ENCODE results near the gene BORCS5.
"Not testable (repeated sequence)": the region's sequence is repeated elsewhere in the genome, so short reads cannot be mapped to it uniquely, and the experiment has no call there.

BORCS5 gene

DNA sequence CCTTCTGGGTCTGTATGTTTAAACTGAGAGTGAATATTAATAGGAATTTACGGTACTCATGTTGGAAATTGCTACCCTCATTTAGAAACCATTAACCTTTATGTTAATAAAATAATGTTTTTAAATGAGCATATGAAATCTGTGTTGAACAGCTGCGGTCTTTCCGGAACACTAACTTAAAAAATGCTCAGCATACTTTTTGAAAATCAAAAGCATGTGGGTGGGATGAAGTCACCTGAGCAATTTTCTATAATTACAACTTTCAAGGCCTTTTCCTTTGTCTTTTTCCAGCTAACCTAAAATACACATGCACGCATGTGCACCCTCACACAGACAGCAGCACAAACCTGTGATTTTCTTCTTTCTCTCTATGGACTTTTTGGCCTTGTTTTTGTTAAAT lies 39.8 kb downstream of the BORCS5 start:
- no peak for DNase-seq (ENCODE audit: low read depth)

GRCh38 chr12:12397184-12397583 lies 40.3 kb downstream of the BORCS5 start:
- DNase-seq (ENCODE audit: low read depth), result no peak

GRCh38 chr12:12398026-12398859 lies 41.4 kb downstream of the BORCS5 start:
- DNase-seq (ENCODE audit: low read depth), result no peak

- DNase-seq (ENCODE audit: low read depth), result no peak
These were observed 42.3 kb downstream of the BORCS5 start for GRCh38 chr12:12399161-12399560.

GRCh38 chr12:12399776-12400305 lies 43.0 kb downstream of the BORCS5 start:
- no peak for DNase-seq (ENCODE audit: low read depth)

DNA sequence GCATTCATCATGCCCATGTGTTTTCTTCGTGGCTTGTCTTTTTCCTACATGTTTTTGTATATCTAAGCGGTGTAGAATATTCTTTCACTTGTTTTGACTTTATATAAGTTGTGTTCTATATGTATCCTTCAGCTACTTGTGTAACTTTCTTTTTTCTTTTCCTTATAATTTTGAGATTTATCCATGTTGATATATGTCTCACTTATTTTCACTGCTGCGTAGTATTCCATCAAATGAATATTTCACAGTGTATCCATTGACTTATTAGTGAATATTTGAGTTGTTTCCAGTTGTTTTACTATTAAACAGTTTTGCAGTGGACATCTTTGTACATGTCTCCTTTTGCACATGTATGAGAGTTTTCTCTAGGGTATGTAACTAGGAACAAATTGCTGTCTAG lies 43.9 kb downstream of the BORCS5 start:
- DNase-seq (ENCODE audit: low read depth), result no peak

DNA sequence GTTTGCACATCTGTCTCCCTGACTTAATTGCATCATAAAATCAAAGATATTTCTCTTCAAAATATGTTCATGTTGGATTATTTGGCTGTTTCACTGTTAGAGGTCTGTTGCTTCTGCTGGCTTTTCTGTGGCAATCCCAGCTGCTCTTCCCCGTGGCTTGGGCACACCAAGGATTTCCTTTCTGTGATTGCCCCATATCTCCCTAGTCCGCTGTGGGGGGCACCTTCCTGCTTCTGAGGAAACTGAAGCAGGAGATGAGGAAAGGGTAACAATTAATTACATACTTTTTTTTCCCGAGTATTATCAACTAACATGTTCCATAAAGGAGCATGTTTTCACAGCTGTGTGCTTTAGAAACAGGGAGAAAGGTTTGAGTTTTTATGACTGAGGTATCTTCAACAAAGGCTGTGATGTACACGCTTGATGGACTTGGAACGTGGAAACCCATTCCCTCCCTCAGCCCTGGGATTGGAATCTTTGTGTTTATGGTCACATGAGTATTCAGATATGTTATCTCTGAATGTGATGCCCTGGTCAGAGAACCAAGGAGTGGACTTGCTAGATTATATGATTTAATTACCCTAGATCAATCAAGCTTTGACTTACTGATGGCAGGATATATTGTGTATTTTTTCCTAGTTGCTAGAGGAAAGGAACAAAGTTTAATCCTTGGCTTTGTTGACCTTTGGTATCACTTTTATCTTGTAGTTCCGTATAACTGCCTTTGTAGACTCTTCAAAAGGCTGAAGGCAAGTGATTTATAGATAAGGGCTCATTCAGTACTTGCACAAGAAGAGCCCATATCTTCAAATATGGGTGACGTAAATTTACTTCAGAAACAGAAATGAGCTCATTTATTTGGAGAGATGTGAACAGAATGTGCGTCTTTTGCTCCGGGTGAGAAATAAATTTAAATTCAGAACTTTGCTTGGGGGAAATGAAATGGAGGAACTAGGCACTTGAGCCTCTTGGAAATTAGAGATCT lies 46.7 kb downstream of the BORCS5 start:
- DNase-seq (ENCODE audit: low read depth), result no peak

GRCh38 chr12:12404297-12404696 lies 47.4 kb downstream of the BORCS5 start:
- DNase-seq (ENCODE audit: low read depth), result no peak

GRCh38 chr12:12405882-12406281 lies 49.0 kb downstream of the BORCS5 start:
- no peak for DNase-seq (ENCODE audit: low read depth)

DNA sequence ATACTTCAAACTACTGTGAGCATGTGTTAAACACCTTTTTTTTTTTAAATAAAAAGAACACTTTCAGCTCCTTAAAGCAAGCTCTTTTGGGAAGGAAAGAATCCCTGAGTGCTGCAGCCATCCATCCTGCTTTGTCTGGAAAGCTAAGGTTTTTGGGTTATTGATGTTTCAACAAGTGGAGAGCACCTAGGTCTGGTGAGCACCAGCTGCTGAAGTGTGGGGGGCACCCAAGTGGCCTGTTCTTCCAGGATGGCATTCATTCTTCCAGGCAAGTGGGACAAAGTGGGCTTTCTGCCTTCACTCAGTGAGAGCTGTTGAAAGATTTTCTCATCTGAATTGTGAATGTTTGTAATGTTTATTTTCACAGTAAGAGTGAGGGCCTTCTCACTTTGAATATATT lies 49.9 kb downstream of the BORCS5 start:
- DNase-seq (ENCODE audit: low read depth), result no peak

DNA sequence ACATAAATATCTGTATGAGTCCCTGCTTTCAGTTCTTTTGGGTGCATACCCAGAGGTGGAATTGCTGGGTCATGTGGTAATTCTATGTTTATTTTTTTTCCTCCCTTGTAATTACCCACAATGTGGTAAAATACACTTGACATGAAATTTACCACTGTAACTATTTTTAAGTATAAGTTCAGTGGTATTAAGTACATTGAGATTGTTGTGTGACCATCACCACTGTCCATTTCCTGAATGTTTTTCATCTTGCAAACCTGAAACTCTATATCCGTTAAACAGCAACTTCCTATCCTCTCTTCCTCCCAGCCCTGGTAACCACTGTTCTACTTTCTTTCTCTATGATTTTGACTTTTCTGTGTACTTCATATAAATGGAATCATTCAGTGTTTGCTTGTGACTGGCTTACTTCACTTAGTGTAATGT lies 51.4 kb downstream of the BORCS5 start:
- DNase-seq (ENCODE audit: low read depth), result no peak

- not testable (repeated sequence) for DNase-seq (ENCODE audit: low read depth)
These were observed 52.5 kb downstream of the BORCS5 start for GRCh38 chr12:12409337-12409736.

DNA sequence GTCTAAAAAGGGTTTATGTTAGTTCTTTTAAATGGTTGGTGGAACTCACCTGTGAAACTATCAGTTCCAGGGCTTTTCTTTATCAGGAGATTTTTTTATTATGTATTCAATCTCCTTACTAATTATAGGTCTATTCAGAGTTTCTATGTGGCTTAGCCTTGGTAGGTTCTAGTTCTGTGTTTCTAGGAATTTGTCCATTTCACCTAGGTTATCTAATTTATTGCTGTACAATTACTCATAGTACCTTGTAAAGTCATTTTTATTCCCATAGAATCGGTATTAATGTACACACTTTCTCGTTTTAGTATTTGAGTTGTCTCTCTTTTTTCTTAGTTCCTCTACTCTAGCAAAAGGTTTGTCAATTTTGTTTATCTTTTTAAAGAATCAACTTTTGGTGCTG lies 59.0 kb downstream of the BORCS5 start:
- DNase-seq (ENCODE audit: low read depth), result no peak

GRCh38 chr12:12419165-12419564 lies 62.3 kb downstream of the BORCS5 start:
- DNase-seq (ENCODE audit: low read depth), result not testable (repeated sequence)

DNA sequence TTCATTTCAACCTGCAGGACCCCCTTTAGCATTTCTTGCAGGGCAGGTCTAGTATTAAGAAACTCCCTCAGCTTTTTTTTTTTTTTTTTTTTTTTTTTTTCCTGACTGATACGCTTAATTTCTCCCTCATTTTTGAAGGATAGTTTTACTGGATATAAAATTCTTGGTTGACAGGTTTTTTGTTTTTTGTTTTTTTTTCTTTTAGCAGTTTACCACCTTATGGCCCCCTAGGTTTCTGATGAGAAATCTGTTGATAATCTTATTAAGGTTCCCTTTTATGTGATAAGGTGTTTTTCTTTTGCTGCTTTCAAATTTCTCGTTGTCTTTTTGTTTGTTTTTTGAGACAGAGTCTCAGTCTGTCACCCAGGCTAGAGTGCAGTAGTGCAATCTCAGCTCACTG lies 66.5 kb downstream of the BORCS5 start:
- DNase-seq (ENCODE audit: low read depth), result no peak

GRCh38 chr12:12425001-12425400 lies 68.1 kb downstream of the BORCS5 start:
- no peak for DNase-seq (ENCODE audit: low read depth)

- no peak for DNase-seq (ENCODE audit: low read depth)
These were observed 68.7 kb downstream of the BORCS5 start for GRCh38 chr12:12425616-12426015.

DNA sequence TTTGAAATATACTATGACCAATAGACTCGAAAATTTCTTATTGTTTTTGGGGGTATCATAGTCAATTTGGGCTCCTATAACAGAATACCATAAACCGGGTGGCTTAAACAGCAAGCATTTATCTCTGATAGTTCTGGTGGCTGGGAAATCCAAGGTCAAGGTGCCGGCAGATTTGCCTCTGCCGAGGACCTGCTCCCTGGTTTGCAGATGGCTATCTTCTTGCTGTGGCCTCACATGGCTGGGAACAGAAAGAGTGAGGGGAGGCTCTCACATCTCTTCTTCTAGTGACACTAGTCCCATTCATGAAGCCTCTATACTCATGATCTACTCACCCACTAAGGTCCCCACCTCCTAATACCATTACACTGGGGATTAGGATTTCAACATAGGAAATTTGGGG lies 70.7 kb downstream of the BORCS5 start:
- no peak for DNase-seq (ENCODE audit: low read depth)

DNA sequence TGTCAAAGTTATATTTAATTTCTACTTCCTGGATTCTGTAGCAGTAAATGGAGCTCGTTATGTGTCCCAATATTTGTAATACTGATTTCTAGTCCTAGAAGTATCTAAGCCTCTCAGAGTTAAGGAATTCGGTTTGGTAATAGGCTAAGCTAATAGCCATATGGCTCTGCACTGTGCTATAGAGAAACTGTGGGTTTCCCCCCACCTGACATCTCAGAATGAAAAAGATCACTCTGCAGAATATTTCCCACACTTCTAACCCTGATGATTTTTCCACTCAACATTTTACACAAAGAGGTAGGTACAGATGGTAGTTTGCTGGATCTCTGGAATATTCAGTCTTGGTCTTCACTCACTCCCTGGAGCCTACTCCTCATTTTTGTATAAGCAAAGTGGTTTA lies 71.2 kb downstream of the BORCS5 start:
- DNase-seq (ENCODE audit: low read depth), result no peak

- DNase-seq (ENCODE audit: low read depth), result no peak
These were observed 72.2 kb downstream of the BORCS5 start for GRCh38 chr12:12428961-12429657.

DNA sequence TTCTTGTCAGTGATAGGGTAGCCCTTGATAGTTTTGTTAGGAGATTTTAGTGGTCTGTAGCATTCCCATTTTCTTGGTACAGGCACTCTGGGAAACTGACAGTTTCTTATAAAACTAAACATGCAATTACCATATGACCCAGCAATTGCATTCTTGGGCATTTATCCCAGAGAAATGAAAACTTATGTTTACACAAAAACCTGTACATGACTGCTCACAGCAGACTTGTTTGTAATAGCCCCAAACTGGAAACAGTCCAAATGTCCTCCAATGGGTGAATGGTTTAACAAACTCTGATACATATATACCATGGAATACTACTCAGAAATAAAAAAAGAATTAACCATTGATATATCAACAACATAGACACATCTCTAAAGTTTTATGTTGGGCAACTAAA lies 75.5 kb downstream of the BORCS5 start:
- no peak for DNase-seq (ENCODE audit: low read depth)

GRCh38 chr12:12433203-12433731 lies 76.4 kb downstream of the BORCS5 start:
- no peak for DNase-seq (ENCODE audit: low read depth)
